NCI-H446 (cell line): ENCODE measurements around the gene TF.
"Not testable (repeated sequence)": the region's sequence is repeated elsewhere in the genome, so short reads cannot be mapped to it uniquely, and the experiment has no call there.

ENCODE experiments used
- DNase-seq, 2 experiments: peaks; one replicate each; lab custom pipeline; 2025; lab: John Stamatoyannopoulos, UW

Gene TF

GRCh38 chr3:133745981-133746711 is at the start of gene TF:
Gene TF (plus strand): TSS chr3:133746393. CDS start chr3:133746441, 48 bp downstream.
- no peak for DNase-seq

- no peak for DNase-seq
Measured at GRCh38 chr3:133697960-133698359, 48.2 kb upstream of the TF start.

DNA sequence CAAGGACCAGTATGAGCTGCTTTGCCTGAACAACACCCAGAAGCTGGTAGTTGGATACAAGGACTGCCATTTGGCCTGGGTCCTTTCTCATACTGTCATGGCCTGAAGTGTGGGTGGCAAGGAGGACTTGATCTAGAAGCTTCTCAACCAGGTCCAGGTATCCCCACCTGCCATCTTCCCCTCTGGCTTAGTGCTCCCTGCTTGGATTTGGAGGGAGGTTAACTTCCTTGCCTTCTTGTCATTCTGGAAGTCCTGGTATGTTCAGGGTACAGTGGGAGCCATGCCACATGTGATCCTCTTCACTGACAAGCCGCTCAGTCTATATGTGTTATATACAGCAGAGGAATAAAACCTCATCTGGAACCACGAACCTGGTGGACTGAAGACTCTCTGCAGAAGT is 46.7 kb upstream of the TF start:
- DNase-seq, result no peak

DNA sequence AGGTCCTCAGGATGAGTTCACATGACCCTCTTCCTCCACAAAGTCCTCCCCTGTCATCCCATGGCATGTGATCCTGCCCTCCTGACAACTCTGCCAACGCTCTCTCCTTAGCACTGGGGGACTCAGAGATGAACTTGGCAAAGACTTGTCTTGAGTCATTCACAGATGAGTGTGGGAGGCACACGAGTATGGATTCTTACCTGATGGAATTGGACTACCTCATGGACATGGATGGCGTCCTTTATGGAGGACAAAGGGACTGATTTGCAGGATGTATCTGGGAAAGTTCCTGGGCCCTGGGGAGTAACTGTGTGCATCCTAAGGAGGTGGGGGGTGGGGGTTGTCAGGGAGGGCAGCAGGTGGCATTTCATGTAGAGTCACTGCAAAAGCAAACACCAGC is 46.3 kb upstream of the TF start:
- no peak for DNase-seq

DNA sequence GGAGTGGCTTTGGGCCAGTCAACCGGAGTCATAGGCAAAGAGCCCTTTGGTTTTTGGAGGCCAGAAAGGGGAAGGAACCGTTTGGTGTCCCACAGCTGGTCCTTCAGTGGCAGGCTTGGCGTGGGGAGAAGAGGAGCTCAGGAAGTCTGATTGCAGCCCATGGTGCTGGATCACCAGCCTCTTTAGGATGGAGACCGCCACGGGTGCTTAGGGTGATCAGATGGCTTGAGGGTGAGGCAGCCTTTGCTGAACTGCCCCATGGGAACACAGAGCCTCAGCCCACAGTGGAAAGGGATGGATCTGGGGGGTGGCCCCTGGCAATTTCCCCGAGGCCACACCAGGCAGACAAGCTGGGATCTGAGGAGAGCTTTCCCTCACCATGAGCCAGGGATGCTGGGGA is 45.8 kb upstream of the TF start:
- DNase-seq, result no peak

- DNase-seq, result no peak
Measured at GRCh38 chr3:133701435-133702358, 44.5 kb upstream of the TF start.

DNA sequence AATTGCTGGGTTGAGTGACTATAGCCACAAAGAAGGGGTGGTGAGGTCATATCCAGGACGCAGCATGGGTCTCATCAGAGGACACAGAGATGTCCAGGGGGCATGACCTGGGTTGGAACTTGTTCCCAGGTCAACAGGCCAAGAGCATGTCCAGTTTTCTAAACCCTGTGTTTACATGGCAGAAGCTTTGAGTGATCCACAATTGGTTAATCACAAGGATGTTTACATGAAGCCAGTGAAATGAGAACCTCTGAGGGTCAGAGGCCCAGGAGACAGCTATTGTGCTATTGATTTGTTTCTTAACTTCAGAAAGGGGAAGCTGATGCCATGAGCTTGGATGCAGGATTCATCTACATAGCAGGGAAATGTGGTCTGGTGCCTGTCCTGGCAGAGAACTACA is 42.3 kb upstream of the TF start:
- DNase-seq, result no peak

GRCh38 chr3:133706033-133706432 is 40.2 kb upstream of the TF start:
- no peak for DNase-seq

DNA sequence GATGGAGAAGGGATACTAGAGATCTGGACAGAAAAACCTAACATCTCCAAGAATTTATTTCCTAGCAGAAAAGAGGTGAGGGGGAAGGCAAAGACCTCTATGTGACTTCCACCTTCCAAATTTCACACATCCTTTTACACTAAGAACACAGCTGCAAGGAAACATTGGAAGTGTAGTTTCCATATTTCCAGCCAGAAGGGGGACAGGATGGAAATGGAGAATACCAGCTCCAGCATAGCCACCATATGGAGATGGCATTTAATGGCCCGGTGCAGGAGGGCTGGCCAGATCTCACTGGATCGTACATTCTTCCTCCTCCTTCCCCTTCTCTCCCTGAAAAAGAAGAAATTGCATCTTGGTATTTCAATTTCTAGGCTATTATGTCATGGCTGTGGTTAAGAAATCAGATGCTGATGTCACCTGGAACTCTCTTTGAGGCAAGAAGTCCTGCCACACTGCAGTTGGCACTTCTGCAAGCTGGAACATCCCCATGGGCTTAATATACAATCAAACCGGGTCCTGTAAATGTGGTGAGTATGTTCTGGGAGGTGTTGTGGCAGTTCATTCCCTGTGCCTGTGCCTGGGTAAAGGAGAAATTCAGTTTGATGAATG is 36.9 kb upstream of the TF start:
- DNase-seq, result no peak

DNA sequence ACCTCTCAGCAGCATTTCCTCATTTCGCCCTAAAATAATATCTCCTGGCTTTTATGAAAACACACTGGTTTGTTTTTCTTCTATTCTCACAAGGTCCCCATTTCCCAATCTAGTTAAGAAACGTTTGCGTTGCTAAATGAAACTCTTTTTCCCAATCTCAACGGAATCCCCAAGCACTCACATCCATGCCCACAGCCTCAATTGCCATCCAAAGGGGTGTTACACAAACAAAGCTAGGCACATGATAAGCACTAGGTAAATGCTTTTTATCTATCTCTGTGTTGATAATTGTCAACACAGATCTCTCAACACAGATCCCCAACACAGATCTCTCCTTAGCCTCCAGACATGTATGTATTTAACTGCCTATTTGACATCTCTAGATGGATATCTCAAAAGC is 35.2 kb upstream of the TF start:
- no peak for DNase-seq

DNA sequence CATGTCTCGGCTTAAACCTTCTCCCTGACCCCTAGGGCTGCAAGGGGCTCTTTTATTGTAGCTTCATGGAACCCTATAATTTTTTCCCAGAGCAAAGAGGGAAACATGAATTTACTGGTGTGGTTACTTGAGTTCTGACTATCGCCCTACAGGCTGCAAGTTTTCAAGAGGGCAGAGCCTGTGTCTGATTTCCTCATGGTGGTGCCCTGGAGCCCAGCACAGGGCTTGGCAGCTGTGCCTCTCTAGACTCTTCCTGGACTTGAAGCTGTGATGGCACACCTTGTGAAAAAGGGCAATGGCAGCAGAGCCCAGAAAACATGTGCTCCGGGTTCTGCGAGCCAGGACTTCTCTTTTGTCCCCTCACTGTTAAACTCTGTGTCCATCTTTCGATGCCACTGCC is 34.2 kb upstream of the TF start:
- DNase-seq, result no peak

GRCh38 chr3:133713347-133713746 is 32.8 kb upstream of the TF start:
- DNase-seq, result no peak

- no peak for DNase-seq
Measured at GRCh38 chr3:133717424-133717823, 28.8 kb upstream of the TF start.

DNA sequence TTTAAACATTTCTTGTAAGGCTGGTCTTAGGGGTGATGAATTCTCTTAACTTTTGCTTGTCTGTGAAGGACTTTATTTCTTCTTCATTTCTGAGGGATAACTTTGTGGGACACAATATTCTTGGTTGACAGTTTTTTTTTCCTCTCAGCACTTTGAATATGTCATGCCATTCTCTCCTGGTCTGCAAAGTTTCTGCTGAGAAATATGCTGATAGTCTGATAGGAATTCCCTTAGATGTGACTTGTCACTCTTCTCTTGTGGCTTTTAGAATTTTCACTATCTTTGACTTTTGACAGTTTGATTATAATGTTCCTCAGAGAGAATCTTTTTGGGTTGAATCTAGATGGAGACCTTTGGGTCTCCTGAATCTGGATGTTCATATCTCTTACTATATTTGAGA is 23.3 kb upstream of the TF start:
- no peak for DNase-seq

- DNase-seq, result no peak
Measured at GRCh38 chr3:133730993-133731392, 15.2 kb upstream of the TF start.

- not testable (repeated sequence) for DNase-seq
Measured at GRCh38 chr3:133732231-133732630, 14.0 kb upstream of the TF start.

GRCh38 chr3:133733226-133733625 is 13.0 kb upstream of the TF start:
- no peak for DNase-seq

- DNase-seq, result no peak
Measured at GRCh38 chr3:133734305-133734704, 11.9 kb upstream of the TF start.

- DNase-seq, result no peak
Measured at GRCh38 chr3:133742351-133743091, 3.7 kb upstream of the TF start.

DNA sequence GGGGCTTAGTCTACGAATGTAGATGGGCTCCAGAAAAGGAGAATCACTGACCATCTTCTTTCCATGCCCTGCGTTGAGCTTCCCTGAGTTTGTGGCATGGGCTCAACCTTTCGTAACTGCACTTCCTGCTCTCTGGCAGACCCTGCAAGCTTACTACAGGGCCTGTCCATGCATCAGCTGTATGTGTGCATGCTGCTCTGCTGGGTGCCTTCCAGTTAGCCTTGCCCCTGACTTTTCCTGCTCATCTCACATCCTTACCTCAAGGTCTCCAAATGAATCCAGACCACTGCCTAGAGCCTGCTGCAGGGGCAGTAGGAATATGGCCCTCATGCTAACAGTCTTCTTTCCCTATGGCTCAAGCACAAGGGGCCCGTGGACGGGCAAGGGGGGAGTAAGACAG is 2.0 kb upstream of the TF start:
- no peak for DNase-seq

DNA sequence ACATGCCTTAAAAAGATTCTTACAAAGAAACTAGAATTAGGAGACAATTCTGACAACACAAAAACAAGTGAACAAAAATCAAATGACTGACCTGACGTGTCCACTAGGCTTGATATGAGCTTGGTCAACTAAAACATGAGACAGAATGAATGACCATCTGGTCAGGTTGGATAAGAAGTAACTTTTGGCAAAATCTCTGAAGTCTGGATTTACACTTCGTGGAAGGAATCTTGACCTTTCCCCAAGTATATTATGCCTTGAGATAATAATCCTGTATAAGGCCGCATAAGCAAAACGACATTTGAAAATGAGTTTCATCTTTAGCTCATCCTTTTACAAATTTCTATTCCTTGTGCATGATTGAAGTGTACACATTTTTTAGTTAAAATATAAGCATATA is 1.1 kb upstream of the TF start:
- no peak for DNase-seq

DNA sequence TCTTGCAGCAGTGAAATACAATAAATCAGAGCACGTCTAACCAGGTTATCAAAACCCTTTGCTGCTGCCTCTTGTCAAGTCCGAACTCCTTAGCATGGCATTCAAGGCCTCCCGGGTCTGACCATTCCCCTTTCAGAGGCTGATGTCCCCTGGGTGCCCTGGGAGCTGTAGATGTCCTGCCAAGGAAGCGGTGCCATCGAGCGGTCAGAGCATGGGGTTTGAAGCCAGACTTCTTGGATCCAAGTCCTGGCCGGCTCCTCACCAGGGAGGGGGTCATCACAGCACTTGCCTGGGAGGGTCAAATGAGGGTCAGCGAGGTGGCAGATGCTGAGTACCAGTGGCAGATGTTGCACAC is 496 bp downstream of the TF start:
- DNase-seq, result no peak
